ENCODE results near the gene ENTPD3. TPM values are rescaled to one million over a fixed set of nuclear protein-coding genes. Genes with fewer than 3 reads are reported as not detected.

Gene ENTPD3
- total and polyA plus RNA-seq, 2 donors (not counting 1 experiment from before 2014, with no cell fraction given), result not detected

DNA sequence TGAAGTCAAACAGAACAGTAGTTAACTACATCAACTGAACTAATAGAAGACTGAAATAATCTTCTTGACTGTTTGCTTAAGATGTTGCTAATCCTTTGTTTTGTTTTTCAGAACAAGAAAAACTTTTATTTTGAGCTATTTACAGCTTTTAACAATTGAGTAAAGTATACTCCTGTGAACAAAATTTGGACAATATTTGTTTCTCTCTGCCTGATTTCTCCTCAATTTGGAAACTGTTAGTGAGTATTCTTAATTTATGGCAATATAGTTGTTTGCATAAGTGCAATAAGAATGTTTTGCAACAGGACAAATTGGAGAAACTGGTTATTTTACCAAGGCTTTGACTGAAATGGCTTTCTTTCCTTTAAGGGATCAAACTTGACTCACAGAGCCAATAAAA lies 36.5 kb upstream of the ENTPD3 start:
- no peak overlapping the region for H3K4me3 ChIP-seq (ENCODE audit: control extremely low read depth in 1 of 5, extremely low read depth in 1 of 5, insufficient read depth in 1 of 5, low read depth in 2 of 5, low read length in 4 of 5)
- H2AFZ ChIP-seq (ENCODE audit: insufficient read depth, low read depth, low read length, poor library complexity, severe bottlenecking), result no peak overlapping the region
- H3K79me2 ChIP-seq (ENCODE audit: control insufficient read depth, insufficient read depth, low read length), result no peaks in the 10 kb centered on the region
- H4K20me1 ChIP-seq (ENCODE audit: control insufficient read depth, insufficient read depth, low read length, poor library complexity, severe bottlenecking), result no peaks in the 10 kb centered on the region
- ChIA-PET CTCF (no interaction called here), POLR2A (no interaction called here)
- ATAC-seq (ENCODE audit: low read depth), result no peak
- no peak for TF ChIP-seq EZH2 (IDR thresholded peaks at IDR 0.05; ENCODE audit: borderline replicate concordance, insufficient read depth, low read depth, low read length, poor library complexity, severe bottlenecking)
- TF ChIP-seq, protein P1, sequence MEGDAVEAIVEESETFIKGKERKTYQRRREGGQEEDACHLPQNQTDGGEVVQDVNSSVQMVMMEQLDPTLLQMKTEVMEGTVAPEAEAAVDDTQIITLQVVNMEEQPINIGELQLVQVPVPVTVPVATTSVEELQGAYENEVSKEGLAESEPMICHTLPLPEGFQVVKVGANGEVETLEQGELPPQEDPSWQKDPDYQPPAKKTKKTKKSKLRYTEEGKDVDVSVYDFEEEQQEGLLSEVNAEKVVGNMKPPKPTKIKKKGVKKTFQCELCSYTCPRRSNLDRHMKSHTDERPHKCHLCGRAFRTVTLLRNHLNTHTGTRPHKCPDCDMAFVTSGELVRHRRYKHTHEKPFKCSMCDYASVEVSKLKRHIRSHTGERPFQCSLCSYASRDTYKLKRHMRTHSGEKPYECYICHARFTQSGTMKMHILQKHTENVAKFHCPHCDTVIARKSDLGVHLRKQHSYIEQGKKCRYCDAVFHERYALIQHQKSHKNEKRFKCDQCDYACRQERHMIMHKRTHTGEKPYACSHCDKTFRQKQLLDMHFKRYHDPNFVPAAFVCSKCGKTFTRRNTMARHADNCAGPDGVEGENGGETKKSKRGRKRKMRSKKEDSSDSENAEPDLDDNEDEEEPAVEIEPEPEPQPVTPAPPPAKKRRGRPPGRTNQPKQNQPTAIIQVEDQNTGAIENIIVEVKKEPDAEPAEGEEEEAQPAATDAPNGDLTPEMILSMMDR (IDR thresholded peaks at IDR 0.05), result no peak
- Mint-ChIP-seq H3K4me1 (no peaks in the 10 kb centered on the region), H3K9me3 (ENCODE audit: insufficient read depth) (peaks cover 2% of the 10 kb centered on the region), H3K4me3 (no peak overlapping the region), H3K27ac (no peak overlapping the region), H3K27me3 (peaks cover 25% of the 10 kb centered on the region)
- no peak for DNase-seq
- H3K4me2 ChIP-seq (replicated peaks; ENCODE audit: low read depth, low read length, poor library complexity, severe bottlenecking), result no peak overlapping the region
- no peaks in the 10 kb centered on the region for H3K36me3 ChIP-seq (replicated peaks in 1 of 2; ENCODE audit: control extremely low read depth in 1 of 2, control insufficient read depth in 1 of 2, extremely low read depth in 1 of 2, insufficient read depth in 2 of 2, low read length in 1 of 2)
- peaks cover 2 to 5% (median 5%) of the 10 kb centered on the region in 3 donors for H3K9me3 ChIP-seq (ENCODE audit: control extremely low read depth in 1 of 3, control insufficient read depth in 2 of 3, insufficient read depth in 1 of 3, low read length in 2 of 3)
- no peaks in the 10 kb centered on the region for H3K27me3 ChIP-seq (replicated peaks in 1 of 4; ENCODE audit: control extremely low read depth in 1 of 4, control insufficient read depth in 3 of 4, insufficient read depth in 4 of 4, low read length in 3 of 4)
- H3K9ac ChIP-seq (ENCODE audit: low read length), result no peak overlapping the region
- no peak overlapping the region for H3K27ac ChIP-seq (ENCODE audit: low read length in 2 of 2)
- no peaks in the 10 kb centered on the region for H3K4me1 ChIP-seq (ENCODE audit: control insufficient read depth in 2 of 2, insufficient read depth in 2 of 2, low read length in 2 of 2)
- intact Hi-C loops (cut with micrococcal nuclease), result no loop called here

DNA sequence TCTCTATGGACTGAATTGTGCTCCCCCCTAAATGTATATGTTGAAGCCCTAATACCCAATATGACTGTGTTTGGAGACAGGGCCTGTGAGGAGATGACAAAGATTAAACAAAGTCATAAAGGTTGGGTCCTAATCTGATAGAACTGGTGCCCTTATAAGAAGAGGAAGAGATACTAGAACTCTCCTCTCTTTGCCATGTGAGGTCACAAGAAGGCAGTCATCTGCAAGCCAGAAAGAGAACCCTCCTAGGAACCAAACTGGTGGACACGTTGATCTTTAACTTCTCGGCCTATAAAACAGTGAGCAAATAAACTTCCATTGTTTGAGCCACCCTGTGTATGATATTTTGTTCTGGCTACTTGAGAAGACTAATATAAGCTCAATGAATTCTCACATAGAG lies 31.6 kb upstream of the ENTPD3 start:
- H3K4me3 ChIP-seq (ENCODE audit: control extremely low read depth in 1 of 5, extremely low read depth in 1 of 5, insufficient read depth in 1 of 5, low read depth in 2 of 5, low read length in 4 of 5), result no peak overlapping the region
- WGBS (ENCODE audit: insufficient coverage), result no CpG with 5 or more reads among the region's 2 CpGs
- H4K20me1 ChIP-seq (ENCODE audit: control insufficient read depth, insufficient read depth, low read length, poor library complexity, severe bottlenecking), result no peaks in the 10 kb centered on the region
- peaks cover 0 to 5% (median 2%) of the 10 kb centered on the region in 3 donors for H3K9me3 ChIP-seq (ENCODE audit: control extremely low read depth in 1 of 3, control insufficient read depth in 2 of 3, insufficient read depth in 1 of 3, low read length in 2 of 3)
- H2AFZ ChIP-seq (ENCODE audit: insufficient read depth, low read depth, low read length, poor library complexity, severe bottlenecking), result no peak overlapping the region
- intact Hi-C loops (cut with micrococcal nuclease), result no loop called here
- Mint-ChIP-seq H3K27me3 (peaks cover 36% of the 10 kb centered on the region), H3K9me3 (ENCODE audit: insufficient read depth) (peaks cover 2% of the 10 kb centered on the region), H3K27ac (no peak overlapping the region), H3K4me1 (no peaks in the 10 kb centered on the region), H3K4me3 (no peak overlapping the region)
- no peak overlapping the region for H3K9ac ChIP-seq (ENCODE audit: low read length)
- ChIA-PET CTCF (no interaction called here), POLR2A (no interaction called here)
- no peaks in the 10 kb centered on the region for H3K27me3 ChIP-seq (replicated peaks in 1 of 4; ENCODE audit: control extremely low read depth in 1 of 4, control insufficient read depth in 3 of 4, insufficient read depth in 4 of 4, low read length in 3 of 4)
- no peak overlapping the region for H3K27ac ChIP-seq (ENCODE audit: low read length in 2 of 2)
- no peaks in the 10 kb centered on the region for H3K79me2 ChIP-seq (ENCODE audit: control insufficient read depth, insufficient read depth, low read length)
- no peak for ATAC-seq (ENCODE audit: low read depth)
- H3K4me2 ChIP-seq (replicated peaks; ENCODE audit: low read depth, low read length, poor library complexity, severe bottlenecking), result no peak overlapping the region
- H3K4me1 ChIP-seq (ENCODE audit: control insufficient read depth in 2 of 2, insufficient read depth in 2 of 2, low read length in 2 of 2), result no peaks in the 10 kb centered on the region
- TF ChIP-seq, protein P1 (IDR thresholded peaks at IDR 0.05), result no peak
- TF ChIP-seq EZH2 (IDR thresholded peaks at IDR 0.05; ENCODE audit: borderline replicate concordance, insufficient read depth, low read depth, low read length, poor library complexity, severe bottlenecking), result no peak
- H3K36me3 ChIP-seq (replicated peaks in 1 of 2; ENCODE audit: control extremely low read depth in 1 of 2, control insufficient read depth in 1 of 2, extremely low read depth in 1 of 2, insufficient read depth in 2 of 2, low read length in 1 of 2), result no peaks in the 10 kb centered on the region
- no peak for DNase-seq
